ENCODE results near the gene PSMC3. TPM values are rescaled to one million over a fixed set of nuclear protein-coding genes. Genes with fewer than 3 reads are reported as not detected.

PSMC3 gene
- total and polyA plus RNA-seq, 2 of the 13 experiments (the other 11 are each of a cell fraction or from before 2014, with no cell fraction given) = 75.8 to 214 TPM

DNA sequence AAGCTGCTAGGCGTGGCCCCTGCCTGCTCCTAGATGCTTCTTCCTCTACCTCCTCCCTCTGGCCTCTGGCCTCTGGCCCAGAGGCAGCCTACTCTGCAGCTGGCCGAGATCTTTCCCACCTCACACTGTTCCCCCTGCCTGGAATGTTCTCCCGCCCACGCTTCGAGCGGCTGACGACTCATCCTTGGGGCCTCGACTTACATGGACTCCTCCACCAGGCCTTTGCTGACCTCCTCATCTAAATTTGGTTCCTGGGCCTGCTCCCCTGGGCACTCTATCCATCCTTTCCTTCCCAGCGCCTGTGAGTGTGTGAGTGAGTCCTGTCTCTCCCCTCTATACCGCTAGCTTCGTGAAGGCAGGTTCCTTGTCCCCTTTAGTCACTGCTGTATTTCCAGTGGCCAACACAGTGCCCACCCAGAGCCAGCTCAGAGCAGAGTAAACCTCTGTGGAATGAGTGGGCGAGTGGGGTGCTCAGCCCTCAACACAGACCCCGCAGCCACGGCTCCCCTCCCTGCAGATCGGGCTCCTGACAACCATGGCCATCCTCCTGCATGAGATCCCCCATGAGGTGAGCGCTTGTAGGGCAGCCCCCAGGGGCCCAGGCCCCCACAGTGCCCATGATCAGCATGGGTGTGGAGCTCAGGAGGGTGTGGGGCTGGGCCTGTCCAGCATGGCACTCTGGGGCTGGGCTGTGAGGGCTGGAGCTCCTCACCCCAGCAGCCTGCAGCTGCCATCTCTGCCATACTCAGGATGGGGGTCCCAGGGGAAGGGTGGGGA, 12.1 kb downstream of the PSMC3 start:
- WGBS (ENCODE audit: low lambda C conversion rate) = 93% methylated on average over 13 of the region's 16 CpGs
- in situ Hi-C loops (cut with HindIII; ENCODE audit: extremely low pct_ligation_motif_present, low pct_unique_long_range_greater_than_20kb) = no loop called here
- intact Hi-C loops (cut with micrococcal nuclease; ENCODE audit: unreplicated experiment) = no loop called here
- FAIRE-seq (no peak), ATAC-seq (peak; percentile 3; the same call in 2 of the 3 replicates), DNase-seq (ENCODE audit: low spot score) (no peak)
- Histone ChIP-seq H3K4me2 (ENCODE audit: low read depth, low read length) (no peak overlapping the region), H3K79me2 (ENCODE audit: insufficient read depth, low read length) (peaks cover 4% of the 10 kb centered on the region), H3K9me3 (ENCODE audit: low read length) (no peaks in the 10 kb centered on the region), H3K4me3 (replicated peaks in 1 of 3; ENCODE audit: insufficient read depth in 1 of 3, low read depth in 2 of 3, low read length in 3 of 3) (no peak overlapping the region), H3K27ac (ENCODE audit: extremely low read length, insufficient read depth, low read length) (no peak overlapping the region), H3K36me3 (replicated peaks in 1 of 2; ENCODE audit: control insufficient read depth in 1 of 2, insufficient read depth in 2 of 2, low read length in 2 of 2) (peaks cover 17 to 18% of the 10 kb centered on the region in 2 experiments; a peak in 4 of 5 replicates), H4K20me1 (ENCODE audit: insufficient read depth, low read length) (no peaks in the 10 kb centered on the region), H2AFZ (ENCODE audit: low read length) (no peak overlapping the region), H3K4me1 (ENCODE audit: insufficient read depth, low read length) (peaks cover 13% of the 10 kb centered on the region), H3K9ac (ENCODE audit: insufficient read depth, low read depth, low read length) (no peak overlapping the region), H3K27me3 (ENCODE audit: control insufficient read depth in 1 of 2, insufficient read depth in 2 of 2, low read length in 2 of 2) (no peaks in the 10 kb centered on the region)
- ChIA-PET POLR2A (interaction anchor here (0.7 kb wide), 1 partner anchor 24 kb away, joined by 5 read pairs; no protein-coding TSS in a partner anchor), CTCF (ENCODE audit: low intra/inter-chr PET ratio, low total read pairs) (no interaction called here)
- no TSS peak for BruUV-seq (replicated peaks)
- TF ChIP-seq ZNF567 (CRISPR knock-in tag; IDR thresholded peaks at IDR 0.05; ENCODE audit: borderline replicate concordance) (no peak), SAP130 (CRISPR knock-in tag; IDR thresholded peaks at IDR 0.05; ENCODE audit: low read depth) (no peak), HNF4G (IDR thresholded peaks at IDR 0.05; ENCODE audit: borderline replicate concordance, low read depth, low read length) (no peak), HNF4G (CRISPR knock-in tag; IDR thresholded peaks at IDR 0.05; ENCODE audit: borderline replicate concordance, low read depth) (no peak), ATM (IDR thresholded peaks at IDR 0.05; ENCODE audit: borderline replicate concordance) (no peak), NRL (CRISPR knock-in tag; IDR thresholded peaks at IDR 0.05; ENCODE audit: borderline replicate concordance) (no peak), ZNF780A (CRISPR knock-in tag; IDR thresholded peaks at IDR 0.05) (no peak), ZNF879 (CRISPR knock-in tag; IDR thresholded peaks at IDR 0.05) (no peak), ZNF746 (CRISPR knock-in tag; IDR thresholded peaks at IDR 0.05) (no peak), ZNF660 (CRISPR knock-in tag; IDR thresholded peaks at IDR 0.05; ENCODE audit: borderline replicate concordance, low read depth) (no peak), ELF1 (CRISPR knock-in tag; IDR thresholded peaks at IDR 0.05) (no peak), HHEX (CRISPR knock-in tag; IDR thresholded peaks at IDR 0.05) (no peak), PRMT3 (CRISPR knock-in tag; IDR thresholded peaks at IDR 0.05; ENCODE audit: borderline replicate concordance, low read depth) (no peak), NCOA1 (CRISPR knock-in tag; IDR thresholded peaks at IDR 0.05) (no peak)
- TF ChIP-seq, protein P1, sequence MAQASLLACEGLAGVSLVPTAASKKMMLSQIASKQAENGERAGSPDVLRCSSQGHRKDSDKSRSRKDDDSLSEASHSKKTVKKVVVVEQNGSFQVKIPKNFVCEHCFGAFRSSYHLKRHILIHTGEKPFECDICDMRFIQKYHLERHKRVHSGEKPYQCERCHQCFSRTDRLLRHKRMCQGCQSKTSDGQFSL (CRISPR knock-in tag; IDR thresholded peaks at IDR 0.05) = no peak
- TF ChIP-seq, protein P2, sequence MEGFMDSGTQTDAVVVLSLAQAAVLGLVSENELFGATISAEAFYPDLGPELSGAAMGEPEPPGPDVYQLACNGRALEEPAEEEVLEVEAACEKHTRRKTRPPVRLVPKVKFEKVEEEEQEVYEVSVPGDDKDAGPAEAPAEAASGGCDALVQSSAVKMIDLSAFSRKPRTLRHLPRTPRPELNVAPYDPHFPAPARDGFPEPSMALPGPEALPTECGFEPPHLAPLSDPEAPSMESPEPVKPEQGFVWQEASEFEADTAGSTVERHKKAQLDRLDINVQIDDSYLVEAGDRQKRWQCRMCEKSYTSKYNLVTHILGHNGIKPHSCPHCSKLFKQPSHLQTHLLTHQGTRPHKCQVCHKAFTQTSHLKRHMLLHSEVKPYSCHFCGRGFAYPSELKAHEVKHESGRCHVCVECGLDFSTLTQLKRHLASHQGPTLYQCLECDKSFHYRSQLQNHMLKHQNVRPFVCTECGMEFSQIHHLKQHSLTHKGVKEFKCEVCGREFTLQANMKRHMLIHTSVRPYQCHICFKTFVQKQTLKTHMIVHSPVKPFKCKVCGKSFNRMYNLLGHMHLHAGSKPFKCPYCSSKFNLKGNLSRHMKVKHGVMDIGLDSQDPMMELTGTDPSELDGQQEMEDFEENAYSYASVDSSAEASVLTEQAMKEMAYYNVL (CRISPR knock-in tag; IDR thresholded peaks at IDR 0.05; ENCODE audit: borderline replicate concordance) = no peak
- TF ChIP-seq, protein P3, sequence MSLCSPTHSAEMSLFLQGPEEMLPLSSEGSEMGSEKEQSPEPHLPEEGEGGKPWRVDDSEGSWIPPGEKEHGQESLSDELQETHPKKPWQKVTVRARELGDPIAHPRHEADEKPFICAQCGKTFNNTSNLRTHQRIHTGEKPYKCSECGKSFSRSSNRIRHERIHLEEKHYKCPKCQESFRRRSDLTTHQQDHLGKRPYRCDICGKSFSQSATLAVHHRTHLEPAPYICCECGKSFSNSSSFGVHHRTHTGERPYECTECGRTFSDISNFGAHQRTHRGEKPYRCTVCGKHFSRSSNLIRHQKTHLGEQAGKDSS (CRISPR knock-in tag; IDR thresholded peaks at IDR 0.05; ENCODE audit: borderline replicate concordance, low read depth) = no peak
- TF ChIP-seq, protein P4, sequence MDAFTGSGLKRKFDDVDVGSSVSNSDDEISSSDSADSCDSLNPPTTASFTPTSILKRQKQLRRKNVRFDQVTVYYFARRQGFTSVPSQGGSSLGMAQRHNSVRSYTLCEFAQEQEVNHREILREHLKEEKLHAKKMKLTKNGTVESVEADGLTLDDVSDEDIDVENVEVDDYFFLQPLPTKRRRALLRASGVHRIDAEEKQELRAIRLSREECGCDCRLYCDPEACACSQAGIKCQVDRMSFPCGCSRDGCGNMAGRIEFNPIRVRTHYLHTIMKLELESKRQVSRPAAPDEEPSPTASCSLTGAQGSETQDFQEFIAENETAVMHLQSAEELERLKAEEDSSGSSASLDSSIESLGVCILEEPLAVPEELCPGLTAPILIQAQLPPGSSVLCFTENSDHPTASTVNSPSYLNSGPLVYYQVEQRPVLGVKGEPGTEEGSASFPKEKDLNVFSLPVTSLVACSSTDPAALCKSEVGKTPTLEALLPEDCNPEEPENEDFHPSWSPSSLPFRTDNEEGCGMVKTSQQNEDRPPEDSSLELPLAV (CRISPR knock-in tag; conservative IDR thresholded peaks at IDR 0.05; ENCODE audit: low read depth) = no peak
